HL-60/S4 treated with phorbol 12-myristate 13-acetate at 8.2 ng/mL for 4 days and 3 days (cell line): ENCODE results near the gene TNFSF12.

Experiments used
- in situ Hi-C: fragments of 300-500 bp; cut with MboI; formaldehyde crosslinking; loops from 2 replicates; pipeline ENCODE4 v1.15.0; 2022; ENCODE audit warnings: low sequenced_read_pairs

The TNFSF12 gene

DNA sequence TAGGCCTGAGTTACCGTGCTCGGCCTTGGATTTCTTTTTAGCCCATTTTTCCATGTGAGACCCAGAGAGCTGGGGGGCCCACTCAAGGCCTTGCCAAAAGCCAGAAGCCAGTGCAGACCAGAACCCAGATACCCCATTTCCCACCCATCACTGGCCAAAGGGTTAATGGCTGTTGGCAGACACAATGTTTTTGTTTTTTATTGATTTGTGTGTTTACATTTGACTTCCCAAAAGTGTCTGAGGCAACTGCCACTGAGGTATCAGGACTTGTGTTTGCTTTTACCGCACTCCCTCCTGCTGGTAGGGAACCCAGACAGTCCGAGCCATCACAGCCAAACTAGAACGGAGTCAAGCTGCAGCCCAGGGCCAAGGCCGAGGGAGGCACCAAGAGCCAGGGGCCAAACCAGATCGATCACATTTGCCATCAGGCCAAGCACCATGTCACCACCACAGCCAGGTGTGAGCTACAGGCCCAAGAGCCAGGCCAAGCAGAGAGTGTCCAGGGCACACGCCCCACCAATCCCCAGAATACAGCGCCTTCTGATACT, 7.7 kb upstream of the TNFSF12 start:
- in situ Hi-C loops = loop anchor here (25.0 kb wide), 1 partner anchor 179 kb away; the partner anchor contains the start of genes KCTD11 and TMEM95

DNA sequence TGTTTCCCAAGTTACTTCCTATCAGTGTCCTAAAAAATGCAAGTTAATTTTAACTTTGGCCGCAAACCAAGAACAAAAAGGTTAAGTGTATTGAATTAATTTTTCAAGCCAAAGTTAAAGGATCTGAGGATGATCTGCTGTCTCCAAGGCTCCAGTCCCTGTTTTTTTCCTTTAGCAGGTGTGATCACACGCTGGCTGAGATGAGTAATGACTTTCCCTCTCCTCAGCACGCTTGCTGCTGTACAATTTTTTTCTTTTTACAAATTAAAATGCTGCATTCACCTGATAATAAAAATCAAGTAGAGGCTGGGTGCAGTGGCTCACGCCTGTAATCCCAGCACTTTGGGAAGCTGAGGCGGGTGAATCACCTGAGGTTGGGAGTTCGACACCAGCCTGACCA, 3.9 kb upstream of the TNFSF12 start:
- in situ Hi-C loops = loop anchor here (25.0 kb wide), 1 partner anchor 183 kb away; the partner anchor contains the start of genes KCTD11 and TMEM95

DNA sequence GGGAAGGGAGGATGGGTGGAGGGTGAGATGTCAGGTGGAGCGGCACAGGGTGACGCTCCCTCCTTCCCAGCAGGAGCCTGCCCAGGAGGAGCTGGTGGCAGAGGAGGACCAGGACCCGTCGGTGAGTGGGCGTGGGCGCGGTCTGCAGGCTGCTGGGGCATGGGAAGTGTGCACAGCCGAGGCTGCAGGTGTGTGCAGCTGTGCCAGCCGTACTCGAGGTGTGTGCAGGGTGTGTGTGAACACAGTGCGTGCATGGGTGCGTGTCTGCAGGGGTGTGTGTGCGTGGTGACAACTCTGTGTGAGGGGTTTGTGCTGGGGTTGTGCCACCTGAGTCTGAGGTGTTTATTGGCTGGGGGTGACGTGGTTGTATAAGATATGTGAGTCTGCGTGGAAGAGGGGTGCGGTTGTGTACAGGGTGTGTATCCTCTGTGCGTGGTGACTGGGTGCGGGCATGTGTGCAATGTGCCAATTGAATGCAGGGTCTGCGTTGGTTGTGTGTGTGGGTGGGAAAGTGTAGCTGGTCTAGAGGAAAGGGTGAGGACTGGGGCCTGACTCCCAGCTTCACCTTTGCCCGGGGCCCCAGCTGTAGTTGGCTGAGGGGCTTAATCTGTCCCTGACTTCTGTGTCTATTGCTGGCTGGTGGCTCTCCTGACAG, 670 bp downstream of the TNFSF12 start:
- in situ Hi-C loops = loop anchor here (25.0 kb wide), 1 partner anchor 187 kb away; the partner anchor contains the start of genes KCTD11 and TMEM95

DNA sequence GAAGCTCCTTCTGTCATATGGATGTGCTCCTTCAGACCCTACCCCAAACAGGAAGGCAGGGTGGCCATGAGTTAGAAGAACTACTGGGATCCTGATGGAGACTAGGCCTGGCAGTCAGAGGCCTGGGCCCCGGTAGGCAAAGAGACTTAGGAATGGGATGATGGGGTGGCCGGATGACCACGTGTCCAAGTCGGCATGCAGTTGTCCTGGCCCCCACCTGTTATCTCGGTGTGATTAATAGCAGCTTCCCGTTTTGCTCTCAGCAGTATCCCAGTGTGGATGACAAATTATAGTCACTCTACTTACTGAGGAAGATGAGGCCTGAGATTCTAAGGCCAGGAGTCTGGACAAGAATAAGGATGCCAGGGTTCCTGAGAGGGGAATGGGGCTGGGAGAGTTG, 1.5 kb downstream of the TNFSF12 start:
- in situ Hi-C loops = no loop called here

DNA sequence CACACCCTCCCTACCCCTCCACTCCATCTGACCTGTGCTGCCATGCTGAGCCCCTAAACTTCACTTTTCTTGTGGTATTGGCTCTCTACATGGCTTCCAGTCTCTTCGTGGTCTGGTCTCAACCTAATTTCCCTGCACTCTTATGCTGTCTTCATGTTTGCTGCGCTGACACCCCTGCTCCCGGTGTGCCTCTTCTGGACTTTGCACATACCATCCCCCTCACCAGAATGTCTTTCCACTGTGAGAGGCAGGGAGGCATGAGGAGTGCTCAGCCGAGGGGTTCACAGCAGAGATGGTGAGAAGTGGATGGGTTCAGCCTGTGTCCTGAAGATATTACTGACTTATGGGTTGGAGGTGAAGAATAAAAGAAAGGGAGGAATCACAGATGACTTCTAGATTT, 2.5 kb downstream of the TNFSF12 start:
- in situ Hi-C loops = no loop called here

DNA sequence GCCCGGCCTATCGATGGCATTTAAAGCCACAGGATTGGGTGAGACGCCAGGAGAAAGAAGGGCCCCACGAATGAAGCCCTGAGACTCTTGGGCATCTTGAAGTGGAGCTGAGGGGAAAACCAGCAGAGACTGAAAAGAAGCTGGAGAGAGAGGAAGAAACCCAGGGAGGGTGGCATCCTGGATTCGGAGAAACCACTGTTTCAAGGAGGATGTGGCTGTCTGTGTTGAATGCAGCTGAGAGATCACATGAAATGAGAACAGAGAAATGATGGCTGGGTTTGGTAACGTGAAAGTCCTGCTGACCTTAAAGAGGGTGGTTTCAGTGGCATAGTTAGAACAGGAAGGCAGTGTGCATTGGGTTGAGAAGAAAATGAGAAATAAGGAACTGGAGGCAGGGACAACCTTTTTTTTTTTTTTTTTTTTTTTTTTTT, 3.8 kb downstream of the TNFSF12 start:
- in situ Hi-C loops = no loop called here

DNA sequence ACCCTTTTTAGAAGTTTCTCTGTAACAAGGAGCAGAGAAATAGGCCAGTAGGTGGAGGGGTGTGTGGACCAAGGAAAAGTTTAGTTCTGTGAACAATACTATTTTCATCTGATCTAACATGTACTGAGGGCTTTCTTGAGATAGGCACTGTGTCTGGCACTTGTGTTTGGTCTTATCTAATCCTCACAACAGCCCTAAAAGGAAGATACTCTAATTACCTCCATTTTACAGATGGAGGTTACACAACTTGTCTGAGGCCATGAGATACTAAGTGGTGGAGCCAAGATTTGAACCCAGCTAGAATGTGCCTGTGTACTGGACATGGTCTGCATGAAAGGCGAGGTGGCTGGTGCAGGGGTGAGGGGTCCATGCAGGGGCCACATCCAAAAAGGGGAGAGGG, 4.5 kb downstream of the TNFSF12 start:
- in situ Hi-C loops = no loop called here

DNA sequence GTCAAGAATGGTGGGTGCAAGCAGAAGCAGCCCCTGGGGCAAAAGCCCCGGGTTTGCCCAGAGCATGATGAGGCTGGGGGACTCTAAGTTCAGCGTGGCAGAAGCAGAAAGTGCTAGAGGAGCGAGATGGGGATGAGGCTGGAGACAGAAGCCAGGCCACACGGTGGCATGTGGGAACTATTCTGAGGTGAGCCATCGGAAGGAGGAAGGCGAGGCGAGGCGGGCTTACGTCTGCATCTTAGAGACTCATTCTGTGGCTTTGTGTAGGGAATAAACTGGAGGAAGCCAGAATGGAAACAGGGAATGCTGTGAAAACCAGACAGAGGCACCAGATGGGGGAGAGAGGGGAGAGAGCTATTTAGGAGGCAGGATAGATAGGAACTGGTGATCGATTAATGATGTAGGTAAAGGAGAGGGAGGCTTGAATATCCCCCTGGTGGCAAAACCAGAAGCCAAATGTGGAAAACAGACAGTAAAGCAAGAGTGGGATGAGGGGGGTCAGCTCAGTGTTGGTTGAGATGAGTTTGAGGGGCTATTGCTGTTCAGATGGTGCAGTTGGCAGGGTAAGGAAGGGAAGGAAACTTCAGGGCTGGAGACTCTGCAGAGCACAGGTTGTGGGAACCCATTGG, 6.6 kb downstream of the TNFSF12 start:
- in situ Hi-C loops = no loop called here

DNA sequence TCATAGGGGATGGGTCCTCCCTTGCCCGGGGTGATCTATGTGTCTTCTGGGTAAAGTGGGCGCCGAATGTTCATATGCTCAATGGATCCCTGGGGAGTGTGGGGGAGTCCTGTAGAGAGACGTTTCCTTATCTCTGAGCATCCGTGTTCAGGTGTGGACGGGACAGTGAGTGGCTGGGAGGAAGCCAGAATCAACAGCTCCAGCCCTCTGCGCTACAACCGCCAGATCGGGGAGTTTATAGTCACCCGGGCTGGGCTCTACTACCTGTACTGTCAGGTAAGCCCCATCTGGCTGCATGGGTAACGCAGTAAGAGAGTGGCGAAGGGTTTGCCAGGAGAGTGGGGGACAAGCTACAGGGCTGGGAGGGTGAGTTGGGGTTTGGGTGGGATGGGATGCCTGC, 7.8 kb downstream of the TNFSF12 start:
- in situ Hi-C loops = no loop called here

DNA sequence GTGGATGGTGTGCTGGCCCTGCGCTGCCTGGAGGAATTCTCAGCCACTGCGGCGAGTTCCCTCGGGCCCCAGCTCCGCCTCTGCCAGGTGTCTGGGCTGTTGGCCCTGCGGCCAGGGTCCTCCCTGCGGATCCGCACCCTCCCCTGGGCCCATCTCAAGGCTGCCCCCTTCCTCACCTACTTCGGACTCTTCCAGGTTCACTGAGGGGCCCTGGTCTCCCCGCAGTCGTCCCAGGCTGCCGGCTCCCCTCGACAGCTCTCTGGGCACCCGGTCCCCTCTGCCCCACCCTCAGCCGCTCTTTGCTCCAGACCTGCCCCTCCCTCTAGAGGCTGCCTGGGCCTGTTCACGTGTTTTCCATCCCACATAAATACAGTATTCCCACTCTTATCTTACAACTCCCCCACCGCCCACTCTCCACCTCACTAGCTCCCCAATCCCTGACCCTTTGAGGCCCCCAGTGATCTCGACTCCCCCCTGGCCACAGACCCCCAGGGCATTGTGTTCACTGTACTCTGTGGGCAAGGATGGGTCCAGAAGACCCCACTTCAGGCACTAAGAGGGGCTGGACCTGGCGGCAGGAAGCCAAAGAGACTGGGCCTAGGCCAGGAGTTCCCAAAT, 8.4 kb downstream of the TNFSF12 start:
- in situ Hi-C loops = no loop called here

DNA sequence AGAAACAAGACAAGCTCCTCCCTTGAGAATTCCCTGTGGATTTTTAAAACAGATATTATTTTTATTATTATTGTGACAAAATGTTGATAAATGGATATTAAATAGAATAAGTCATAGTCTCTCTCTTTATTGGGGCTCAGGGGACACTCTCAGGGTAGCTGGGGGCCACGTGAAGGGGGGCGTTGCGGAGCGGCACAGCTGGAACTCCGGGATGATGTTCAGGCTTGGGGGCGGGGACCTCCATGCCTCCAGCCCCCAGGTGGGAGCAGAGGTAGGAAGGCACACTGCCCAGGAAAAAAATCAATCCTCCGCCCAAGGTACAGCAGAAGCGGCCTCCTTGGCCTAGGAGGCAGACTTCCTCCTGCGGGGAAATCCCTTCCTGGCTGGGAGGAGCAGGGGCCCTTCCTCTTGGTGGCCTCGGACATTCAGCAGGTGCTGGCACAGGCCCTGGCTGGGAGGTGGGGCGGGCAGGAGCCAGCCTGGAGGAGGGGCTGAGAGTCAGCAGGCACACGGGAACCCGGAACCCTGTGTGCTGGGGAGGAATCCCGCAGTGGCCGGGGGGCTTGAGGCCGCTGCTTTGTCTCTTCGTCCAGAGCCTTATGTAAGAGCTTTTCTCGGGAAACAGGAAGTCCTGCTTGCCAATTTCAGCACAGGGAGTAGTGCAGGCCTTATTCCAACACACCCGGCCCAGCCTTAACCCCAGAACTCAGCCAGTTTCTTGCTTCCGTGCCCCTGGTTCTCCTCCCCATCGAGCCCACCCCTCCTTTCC, 9.1 kb downstream of the TNFSF12 start:
- in situ Hi-C loops = no loop called here

DNA sequence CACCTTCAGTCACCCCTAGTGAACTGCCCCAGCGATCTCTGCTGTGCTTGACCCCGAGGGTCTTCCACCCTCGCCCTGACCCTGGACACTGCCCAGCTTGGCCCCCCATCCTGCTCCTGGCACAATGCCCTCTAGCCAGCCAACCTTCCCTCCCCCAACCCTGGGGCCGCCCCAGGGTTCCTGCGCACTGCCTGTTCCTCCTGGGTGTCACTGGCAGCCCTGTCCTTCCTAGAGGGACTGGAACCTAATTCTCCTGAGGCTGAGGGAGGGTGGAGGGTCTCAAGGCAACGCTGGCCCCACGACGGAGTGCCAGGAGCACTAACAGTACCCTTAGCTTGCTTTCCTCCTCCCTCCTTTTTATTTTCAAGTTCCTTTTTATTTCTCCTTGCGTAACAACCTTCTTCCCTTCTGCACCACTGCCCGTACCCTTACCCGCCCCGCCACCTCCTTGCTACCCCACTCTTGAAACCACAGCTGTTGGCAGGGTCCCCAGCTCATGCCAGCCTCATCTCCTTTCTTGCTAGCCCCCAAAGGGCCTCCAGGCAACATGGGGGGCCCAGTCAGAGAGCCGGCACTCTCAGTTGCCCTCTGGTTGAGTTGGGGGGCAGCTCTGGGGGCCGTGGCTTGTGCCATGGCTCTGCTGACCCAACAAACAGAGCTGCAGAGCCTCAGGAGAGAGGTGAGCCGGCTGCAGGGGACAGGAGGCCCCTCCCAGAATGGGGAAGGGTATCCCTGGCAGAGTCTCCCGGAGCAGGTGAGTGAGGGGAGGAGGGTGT, 9.9 kb downstream of the TNFSF12 start, which contains the start of gene TNFSF13:
TSS of gene TNFSF13 (plus strand) at position 207 of the 776 bp plus-strand sequence. CDS start at position 497, 290 bp downstream.
- in situ Hi-C loops = no loop called here

DNA sequence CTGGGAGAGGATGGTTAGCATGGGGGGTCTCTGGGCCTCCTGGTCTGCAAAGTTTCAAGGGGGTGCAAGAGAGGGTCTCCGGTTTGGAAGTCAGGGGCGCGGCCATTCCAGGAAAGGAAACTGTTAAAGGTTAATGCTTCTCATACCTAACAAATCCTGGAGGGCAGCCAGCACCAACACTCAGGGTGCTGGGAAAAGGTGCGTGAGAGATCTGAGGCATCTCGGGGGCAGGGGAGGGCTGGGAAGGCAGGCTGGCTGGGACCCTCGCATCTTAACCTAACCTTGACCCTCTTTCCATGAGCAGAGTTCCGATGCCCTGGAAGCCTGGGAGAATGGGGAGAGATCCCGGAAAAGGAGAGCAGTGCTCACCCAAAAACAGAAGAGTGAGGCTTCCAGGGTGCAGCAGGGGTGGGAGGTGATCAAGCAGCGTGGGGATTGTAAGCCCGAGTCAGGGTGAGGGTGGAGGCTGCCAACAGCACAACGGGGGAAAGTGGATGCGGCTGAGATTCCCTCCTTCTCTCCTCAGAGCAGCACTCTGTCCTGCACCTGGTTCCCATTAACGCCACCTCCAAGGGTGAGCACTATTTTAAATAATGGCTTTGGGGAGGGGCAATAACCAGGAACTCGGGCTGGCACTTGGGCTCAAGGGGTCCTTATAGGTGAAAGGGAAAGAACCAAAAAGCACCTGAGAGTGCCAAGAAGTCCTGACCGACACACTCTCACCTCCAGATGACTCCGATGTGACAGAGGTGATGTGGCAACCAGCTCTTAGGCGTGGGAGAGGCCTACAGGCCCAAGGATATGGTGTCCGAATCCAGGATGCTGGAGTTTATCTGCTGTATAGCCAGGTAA, 10.7 kb downstream of the TNFSF12 start:
- in situ Hi-C loops = no loop called here

DNA sequence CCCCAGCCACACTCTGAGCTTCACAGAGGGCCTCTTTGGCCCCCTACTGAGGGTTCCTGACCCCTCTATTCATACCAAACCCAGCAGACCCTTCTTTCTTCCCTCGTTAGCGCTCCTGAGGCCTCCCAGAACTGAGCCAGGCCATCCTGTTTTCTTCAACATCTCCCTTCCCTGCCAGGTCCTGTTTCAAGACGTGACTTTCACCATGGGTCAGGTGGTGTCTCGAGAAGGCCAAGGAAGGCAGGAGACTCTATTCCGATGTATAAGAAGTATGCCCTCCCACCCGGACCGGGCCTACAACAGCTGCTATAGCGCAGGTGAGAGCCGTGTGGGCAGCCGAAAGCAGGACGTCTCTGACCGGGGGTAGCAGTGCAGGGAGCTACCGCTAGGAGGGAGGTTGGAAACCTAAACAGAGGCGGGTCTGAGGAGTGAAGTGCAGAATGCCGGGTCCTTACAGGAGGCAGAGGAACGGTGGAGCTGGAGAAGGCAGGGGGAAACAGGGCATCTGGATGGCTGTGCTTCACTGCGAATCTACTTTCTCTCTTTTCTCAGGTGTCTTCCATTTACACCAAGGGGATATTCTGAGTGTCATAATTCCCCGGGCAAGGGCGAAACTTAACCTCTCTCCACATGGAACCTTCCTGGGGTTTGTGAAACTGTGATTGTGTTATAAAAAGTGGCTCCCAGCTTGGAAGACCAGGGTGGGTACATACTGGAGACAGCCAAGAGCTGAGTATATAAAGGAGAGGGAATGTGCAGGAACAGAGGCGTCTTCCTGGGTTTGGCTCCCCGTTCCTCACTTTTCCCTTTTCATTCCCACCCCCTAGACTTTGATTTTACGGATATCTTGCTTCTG, 11.5 kb downstream of the TNFSF12 start:
- in situ Hi-C loops = no loop called here

DNA sequence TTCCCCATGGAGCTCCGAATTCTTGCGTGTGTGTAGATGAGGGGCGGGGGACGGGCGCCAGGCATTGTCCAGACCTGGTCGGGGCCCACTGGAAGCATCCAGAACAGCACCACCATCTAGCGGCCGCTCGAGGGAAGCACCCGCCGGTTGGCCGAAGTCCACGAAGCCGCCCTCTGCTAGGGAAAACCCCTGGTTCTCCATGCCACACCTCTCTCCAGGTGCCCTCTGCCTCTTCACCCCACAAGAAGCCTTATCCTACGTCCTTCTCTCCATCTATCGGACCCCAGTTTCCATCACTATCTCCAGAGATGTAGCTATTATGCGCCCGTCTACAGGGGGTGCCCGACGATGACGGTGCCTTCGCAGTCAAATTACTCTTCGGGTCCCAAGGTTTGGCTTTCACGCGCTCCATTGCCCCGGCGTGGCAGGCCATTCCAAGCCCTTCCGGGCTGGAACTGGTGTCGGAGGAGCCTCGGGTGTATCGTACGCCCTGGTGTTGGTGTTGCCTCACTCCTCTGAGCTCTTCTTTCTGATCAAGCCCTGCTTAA, 12.2 kb downstream of the TNFSF12 start:
- in situ Hi-C loops = no loop called here

DNA sequence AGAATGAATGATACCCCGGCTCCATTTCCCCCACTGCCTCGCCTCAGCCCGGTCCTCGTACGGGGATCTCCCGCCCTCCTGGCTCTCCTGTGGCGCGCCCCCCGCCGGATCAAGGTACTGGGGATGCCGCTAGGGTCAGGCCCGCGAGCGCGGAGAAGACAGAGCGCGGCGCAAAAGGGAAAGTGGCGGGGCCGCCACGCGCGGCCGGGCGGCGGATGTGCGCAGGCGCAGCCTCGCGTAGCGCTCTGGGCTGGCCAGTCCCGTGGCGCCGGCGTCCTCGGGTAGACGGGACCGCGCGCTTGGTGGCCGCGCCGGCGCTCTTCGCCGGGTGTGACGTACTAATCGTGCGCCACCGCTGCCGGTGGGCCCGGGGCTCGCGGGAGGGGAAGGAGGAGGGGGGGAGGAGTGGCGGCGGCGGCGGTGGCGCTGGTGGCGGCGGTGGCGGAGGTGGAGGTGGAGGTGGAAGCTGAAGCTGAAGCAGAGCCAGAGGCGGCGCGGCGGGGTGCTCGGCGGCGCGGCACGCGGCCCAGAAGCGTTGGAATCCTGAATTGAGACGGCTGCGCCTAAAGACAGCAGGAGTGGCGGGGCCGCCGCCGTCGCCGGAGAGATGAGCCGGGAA, 12.8 kb downstream of the TNFSF12 start, which contains the start of gene SENP3:
TSS of gene SENP3 (plus strand) at position 331 of the 619 bp plus-strand sequence. CDS start 1,158 bp downstream, outside the sequence.
- in situ Hi-C loops = no loop called here

DNA sequence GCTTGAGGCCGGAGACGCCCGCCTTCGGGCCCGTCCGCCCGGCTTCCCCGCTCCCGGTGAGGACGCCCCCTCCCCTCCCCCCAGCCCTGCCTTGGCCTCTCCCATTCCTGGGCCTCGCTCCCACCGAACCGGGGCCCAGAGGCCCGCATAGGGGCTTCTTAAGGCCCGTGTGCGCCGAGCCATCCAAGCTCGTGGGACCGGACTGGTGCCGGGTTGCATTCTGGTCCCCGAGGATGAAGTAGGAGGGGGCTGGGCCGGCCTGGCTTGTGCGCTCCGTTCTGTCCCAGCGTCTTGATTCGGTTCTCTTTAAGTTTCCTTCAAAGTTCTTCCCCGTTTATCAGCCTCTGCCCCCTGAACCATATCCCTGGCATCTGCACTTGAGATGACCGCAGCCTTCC, 13.3 kb downstream of the TNFSF12 start:
- in situ Hi-C loops = no loop called here
